OCI-LY3 (cell line): ENCODE measurements around the gene COG5.

Experiments
- H2AFZ ChIP-seq: fragments of 200-600, 300-600 bp; shearing (Covaris generic); 2 replicates; pipeline ENCODE4 v1.6.0; 2014; ENCODE audit warnings: antibody characterized with exemption, low read depth, low read length
- H3K27ac ChIP-seq: fragments of 200-600, 300-600 bp; sonication (generic); 2 replicates; pipeline ENCODE4 v1.5.1; 2014; ENCODE audit warnings: mild to moderate bottlenecking, low read length, moderate library complexity, mixed read lengths
- H3K27me3 ChIP-seq: fragments of 200-600, 300-600 bp; sonication (generic); 2 replicates; pipeline ENCODE4 v1.6.1; 2014; ENCODE audit warnings: low read depth, low read length, mixed read lengths
- H3K36me3 ChIP-seq: fragments of 200-600, 300-600 bp; sonication (generic); replicated peaks from 2 replicates; pipeline ENCODE3; 2014; ENCODE audit warnings: low read depth, low read length, mixed read lengths
- H3K4me1 ChIP-seq: fragments of 300-600, 200-600 bp; sonication (generic); 2 replicates; pipeline ENCODE4 v1.6.1; 2014; ENCODE audit warnings: low read length, mixed read lengths
- H3K4me2 ChIP-seq: fragments of 200-600, 300-600 bp; sonication (generic); 2 replicates; pipeline ENCODE4 v1.6.1; 2014; ENCODE audit warnings: low read length, mixed read lengths
- H3K4me3 ChIP-seq: fragments of 300-600, 200-600 bp; sonication (generic); 2 replicates; pipeline ENCODE4 v1.5.1; 2014; ENCODE audit warnings: antibody characterized with exemption, mild to moderate bottlenecking, low read length, moderate library complexity
- H3K79me2 ChIP-seq: fragments of 300-600, 200-600 bp; shearing (Covaris generic); 2 replicates; pipeline ENCODE4 v1.6.1; 2014; ENCODE audit warnings: mild to moderate bottlenecking, low read length, mixed read lengths
- H3K9ac ChIP-seq: fragments of 300-600, 200-600 bp; shearing (Covaris generic); 2 replicates; pipeline ENCODE4 v1.6.0; 2014; ENCODE audit warnings: mild to moderate bottlenecking, low read length, moderate library complexity
- H3K9me3 ChIP-seq: fragments of 200-600, 300-600 bp; shearing (Covaris generic); 2 replicates; pipeline ENCODE4 v1.6.1; 2014; ENCODE audit warnings: low read length, mixed read lengths; ENCODE audit not compliant: insufficient read depth
- H4K20me1 ChIP-seq: fragments of 200-600, 300-600 bp; sonication (generic); 2 replicates; pipeline ENCODE4 v1.6.1; 2016; ENCODE audit warnings: low read length, mixed read lengths; ENCODE audit not compliant: insufficient read depth
- CTCF ChIP-seq: fragments of 200-600, 300-600 bp; sonication (generic); IDR thresholded peaks from 2 replicates; pipeline ENCODE4 v1.5.1; 2014; ENCODE audit warnings: antibody characterized with exemption, low read length, low read depth
- EZH2phosphoT487 ChIP-seq: fragments of 200-600 bp; shearing (Covaris generic); IDR thresholded peaks from 2 replicates; pipeline ENCODE4 v1.6.1; 2018; ENCODE audit warnings: antibody characterized with exemption, mixed run types, low read depth

Gene COG5

GRCh38 chr7:107606303-107606702 is 42.6 kb upstream of the COG5 start:
- no peaks in the 10 kb centered on the region for H3K4me1 ChIP-seq
- no peaks in the 10 kb centered on the region for H4K20me1 ChIP-seq
- H3K9me3 ChIP-seq, result no peaks in the 10 kb centered on the region
- no peaks in the 10 kb centered on the region for H3K27me3 ChIP-seq
- H3K36me3 ChIP-seq, result no peaks in the 10 kb centered on the region
- no peak overlapping the region for H3K4me2 ChIP-seq
- no peak for TF ChIP-seq CTCF
- TF ChIP-seq EZH2phosphoT487, result no peak
- no peak overlapping the region for H3K4me3 ChIP-seq
- no peak overlapping the region for H3K27ac ChIP-seq
- no peak overlapping the region for H3K9ac ChIP-seq
- H3K79me2 ChIP-seq, result no peaks in the 10 kb centered on the region
- no peak overlapping the region for H2AFZ ChIP-seq

- Histone ChIP-seq H3K27ac (no peak overlapping the region), H2AFZ (no peak overlapping the region), H3K4me2 (no peak overlapping the region), H3K27me3 (no peaks in the 10 kb centered on the region), H4K20me1 (no peaks in the 10 kb centered on the region), H3K36me3 (no peaks in the 10 kb centered on the region), H3K4me1 (no peaks in the 10 kb centered on the region), H3K9ac (no peak overlapping the region), H3K79me2 (no peaks in the 10 kb centered on the region), H3K4me3 (no peak overlapping the region), H3K9me3 (no peaks in the 10 kb centered on the region)
- TF ChIP-seq EZH2phosphoT487 (no peak), CTCF (no peak)
These were observed 41.6 kb upstream of the COG5 start for GRCh38 chr7:107605218-107605815.

GRCh38 chr7:107600816-107601215 is 37.1 kb upstream of the COG5 start:
- Histone ChIP-seq H2AFZ (no peak overlapping the region), H3K27me3 (no peaks in the 10 kb centered on the region), H3K4me2 (no peak overlapping the region), H3K9ac (no peak overlapping the region), H3K27ac (no peak overlapping the region), H3K79me2 (no peaks in the 10 kb centered on the region), H3K4me3 (no peak overlapping the region), H3K9me3 (no peaks in the 10 kb centered on the region), H4K20me1 (no peaks in the 10 kb centered on the region), H3K4me1 (no peaks in the 10 kb centered on the region), H3K36me3 (no peaks in the 10 kb centered on the region)
- no peak for TF ChIP-seq CTCF
- TF ChIP-seq EZH2phosphoT487, result no peak

GRCh38 chr7:107599262-107599661 is 35.5 kb upstream of the COG5 start:
- H3K27me3 ChIP-seq, result no peaks in the 10 kb centered on the region
- H3K36me3 ChIP-seq, result no peaks in the 10 kb centered on the region
- no peak for TF ChIP-seq CTCF
- no peak for TF ChIP-seq EZH2phosphoT487

More at GRCh38 chr7:107599262-107599661, 35.5 kb upstream of the COG5 start:
- no peak overlapping the region for H3K4me3 ChIP-seq
- no peak overlapping the region for H3K9ac ChIP-seq
- no peaks in the 10 kb centered on the region for H3K79me2 ChIP-seq
- no peak overlapping the region for H3K27ac ChIP-seq
- no peaks in the 10 kb centered on the region for H4K20me1 ChIP-seq
- H3K4me2 ChIP-seq, result no peak overlapping the region
- no peaks in the 10 kb centered on the region for H3K9me3 ChIP-seq
- H3K4me1 ChIP-seq, result no peaks in the 10 kb centered on the region
- H2AFZ ChIP-seq, result no peak overlapping the region
